WTC11 (cell line): ENCODE results near the gene SNIP1. TPM values are rescaled to one million over a fixed set of nuclear protein-coding genes. Genes with fewer than 3 reads are reported as not detected.
"Not testable (repeated sequence)": the region's sequence is repeated elsewhere in the genome, so short reads cannot be mapped to it uniquely, and the experiment has no call there.

ENCODE experiments used
- ATAC-seq: fragments of 200-7000 bp; cut with Tn5 transposase; 2 replicates; pipeline ENCODE4 v1.10.0; 2021; ENCODE audit warnings: mild to moderate bottlenecking, moderate library complexity
- CTCF ChIA-PET: fragments of 300-600 bp; sonication (Branson Sonifier 250); formaldehyde crosslinking; loops from one replicate; lab custom pipeline; 2021; ENCODE audit warnings: antibody characterized with exemption; lab: Charles Lee
- POLR2A ChIA-PET: fragments of 350-600 bp; sonication (Branson Sonifier 250); formaldehyde crosslinking; loops from one replicate; lab custom pipeline; 2021; ENCODE audit warnings: antibody characterized with exemption; lab: Charles Lee
- DNase-seq: peaks from one replicate; pipeline ENCODE4 v3.0.0; 2021; ENCODE audit warnings: low spot score
- H3K27ac Mint-ChIP-seq: 2 replicates; pipeline ENCODE4 v1.8.0; 2021; ENCODE audit warnings: mixed read lengths
- H3K27me3 Mint-ChIP-seq: 2 replicates; pipeline ENCODE4 v1.8.0; 2021; ENCODE audit warnings: low read depth, mild to moderate bottlenecking, moderate library complexity, mixed read lengths
- H3K36me3 Mint-ChIP-seq: 2 replicates; pipeline ENCODE4 v1.8.0; 2021; ENCODE audit warnings: mixed read lengths
- H3K4me1 Mint-ChIP-seq: 2 replicates; pipeline ENCODE4 v1.8.0; 2022; ENCODE audit warnings: mixed read lengths
- H3K4me3 Mint-ChIP-seq: 2 replicates; pipeline ENCODE4 v1.8.0; 2021; ENCODE audit warnings: mild to moderate bottlenecking, moderate library complexity, mixed read lengths
- H3K9me3 Mint-ChIP-seq: 2 replicates; pipeline ENCODE4 v1.8.0; 2021; ENCODE audit warnings: mixed read lengths
- AFF4 ChIP-seq: sonication (generic); formaldehyde crosslinking; IDR thresholded peaks from 2 replicates; pipeline ENCODE4 v1.8.1; 2023; ENCODE audit warnings: mild to moderate bottlenecking, missing genetic modification reagents, borderline replicate concordance
- FOXP1 ChIP-seq: sonication (generic); formaldehyde crosslinking; IDR thresholded peaks from 2 replicates; pipeline ENCODE4 v1.8.0; 2022; ENCODE audit warnings: missing genetic modification reagents, mild to moderate bottlenecking, moderate library complexity, borderline replicate concordance
- FOXP4 ChIP-seq: sonication (generic); formaldehyde crosslinking; IDR thresholded peaks from 2 replicates; pipeline ENCODE4 v1.8.0; 2022; ENCODE audit warnings: mild to moderate bottlenecking, missing genetic modification reagents
- HMGA2 ChIP-seq: fragments of 250-450 bp; sonication (Bioruptor Pico); IDR thresholded peaks from 2 replicates; pipeline ENCODE4 v1.4.0; 2021; ENCODE audit warnings: mild to moderate bottlenecking, moderate library complexity
- JAZF1 ChIP-seq: fragments of 250-450 bp; sonication (Bioruptor Pico); IDR thresholded peaks from 2 replicates; pipeline ENCODE4 v1.9.0; 2021; ENCODE audit warnings: moderate library complexity, mild to moderate bottlenecking, inconsistent platforms
- NR1H2 ChIP-seq: sonication (generic); formaldehyde crosslinking; IDR thresholded peaks from 2 replicates; pipeline ENCODE4 v1.9.0; 2021; ENCODE audit warnings: mild to moderate bottlenecking, moderate library complexity, missing genetic modification reagents
- OVOL2 ChIP-seq: fragments of 250-450 bp; sonication (Bioruptor Pico); IDR thresholded peaks from 2 replicates; pipeline ENCODE4 v1.9.0; 2021; ENCODE audit warnings: mild to moderate bottlenecking, borderline replicate concordance
- PRRX2 ChIP-seq: fragments of 250-450 bp; sonication (Bioruptor Pico); IDR thresholded peaks from 2 replicates; pipeline ENCODE4 v1.8.0; 2021; ENCODE audit warnings: mild to moderate bottlenecking
- RORB ChIP-seq: fragments of 250-450 bp; sonication (Bioruptor Pico); IDR thresholded peaks from 2 replicates; pipeline ENCODE4 v1.9.0; 2021; ENCODE audit warnings: mild to moderate bottlenecking
- SOX15 ChIP-seq: fragments of 250-450 bp; sonication (Bioruptor Pico); IDR thresholded peaks from 2 replicates; pipeline ENCODE4 v1.9.0; 2021; ENCODE audit warnings: mild to moderate bottlenecking
- ZNF121 ChIP-seq: sonication (generic); formaldehyde crosslinking; IDR thresholded peaks from 2 replicates; pipeline ENCODE4 v1.8.0; 2023; ENCODE audit warnings: missing genetic modification reagents
- ZNF138 ChIP-seq: sonication (generic); formaldehyde crosslinking; conservative IDR thresholded peaks from 2 replicates; pipeline ENCODE4 v1.8.1; 2022; ENCODE audit warnings: mild to moderate bottlenecking, moderate library complexity, missing genetic modification reagents
- ZNF232 ChIP-seq: sonication (generic); formaldehyde crosslinking; IDR thresholded peaks from 2 replicates; pipeline ENCODE4 v1.8.0; 2022; ENCODE audit warnings: mild to moderate bottlenecking, missing genetic modification reagents
- ZNF263 ChIP-seq: sonication (generic); formaldehyde crosslinking; IDR thresholded peaks from 2 replicates; pipeline ENCODE4 v1.8.1; 2022; ENCODE audit warnings: low read depth, mild to moderate bottlenecking, moderate library complexity, missing genetic modification reagents
- ZNF317 ChIP-seq: sonication (generic); formaldehyde crosslinking; IDR thresholded peaks from 2 replicates; pipeline ENCODE4 v1.8.1; 2023; ENCODE audit warnings: low read depth, mild to moderate bottlenecking, moderate library complexity, missing genetic modification reagents, borderline replicate concordance
- ZNF396 ChIP-seq: fragments of 250-450 bp; sonication (Bioruptor Pico); IDR thresholded peaks from 2 replicates; pipeline ENCODE4 v1.8.0; 2021; ENCODE audit warnings: mild to moderate bottlenecking, moderate library complexity, borderline replicate concordance
- ZNF416 ChIP-seq: fragments of 250-450 bp; sonication (Bioruptor Pico); IDR thresholded peaks from 2 replicates; pipeline ENCODE4 v1.9.0; 2021; ENCODE audit warnings: mild to moderate bottlenecking, inconsistent platforms
- total RNA-seq: library from RNA; stranded (reverse); gene quantifications from 3 replicates; pipeline ENCODE4 v1.2.3, GENCODE V29; 2021
- TF ChIP-seq, protein P1 (sequence below): sonication (generic); formaldehyde crosslinking; IDR thresholded peaks from 2 replicates; pipeline ENCODE4 v1.8.0; 2023; ENCODE audit warnings: missing genetic modification reagents
- TF ChIP-seq, protein P2 (sequence below): sonication (generic); formaldehyde crosslinking; IDR thresholded peaks from 2 replicates; pipeline ENCODE4 v1.8.1; 2023; ENCODE audit warnings: mild to moderate bottlenecking, missing genetic modification reagents, moderate library complexity
- TF ChIP-seq, protein P3 (sequence below): sonication (generic); formaldehyde crosslinking; IDR thresholded peaks from 2 replicates; pipeline ENCODE4 v1.8.1; 2023; ENCODE audit warnings: mild to moderate bottlenecking, moderate library complexity, missing genetic modification reagents

SNIP1 gene
- total RNA-seq, 1 experiment from 2014 or later: 18.3 TPM

GRCh38 chr1:37560401-37561132 lies 6.5 kb upstream of the SNIP1 start:
- Mint-ChIP-seq H3K36me3 (peaks cover 6% of the 10 kb centered on the region), H3K27ac (no peak overlapping the region), H3K9me3 (no peaks in the 10 kb centered on the region), H3K27me3 (no peaks in the 10 kb centered on the region), H3K4me3 (no peak overlapping the region), H3K4me1 (peaks cover 17% of the 10 kb centered on the region)
- TF ChIP-seq AFF4 (CRISPR knock-in tag) (no peak), ZNF138 (CRISPR knock-in tag) (no peak), FOXP4 (CRISPR knock-in tag) (no peak), FOXP1 (CRISPR knock-in tag) (no peak), RORB (no peak), PRRX2 (CRISPR knock-in tag) (no peak; the same call in 1 of the 2 replicates), ZNF232 (CRISPR knock-in tag) (no peak), ZNF396 (no peak), ZNF121 (CRISPR knock-in tag) (no peak), ZNF263 (CRISPR knock-in tag) (no peak), SOX15 (CRISPR knock-in tag) (no peak), ZNF317 (no peak), OVOL2 (CRISPR knock-in tag) (no peak), NR1H2 (CRISPR knock-in tag) (no peak), JAZF1 (CRISPR knock-in tag) (no peak), HMGA2 (no peak), ZNF416 (no peak)
- TF ChIP-seq, protein P1, sequence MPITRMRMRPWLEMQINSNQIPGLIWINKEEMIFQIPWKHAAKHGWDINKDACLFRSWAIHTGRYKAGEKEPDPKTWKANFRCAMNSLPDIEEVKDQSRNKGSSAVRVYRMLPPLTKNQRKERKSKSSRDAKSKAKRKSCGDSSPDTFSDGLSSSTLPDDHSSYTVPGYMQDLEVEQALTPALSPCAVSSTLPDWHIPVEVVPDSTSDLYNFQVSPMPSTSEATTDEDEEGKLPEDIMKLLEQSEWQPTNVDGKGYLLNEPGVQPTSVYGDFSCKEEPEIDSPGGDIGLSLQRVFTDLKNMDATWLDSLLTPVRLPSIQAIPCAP (CRISPR knock-in tag): no peak
- TF ChIP-seq, protein P2, sequence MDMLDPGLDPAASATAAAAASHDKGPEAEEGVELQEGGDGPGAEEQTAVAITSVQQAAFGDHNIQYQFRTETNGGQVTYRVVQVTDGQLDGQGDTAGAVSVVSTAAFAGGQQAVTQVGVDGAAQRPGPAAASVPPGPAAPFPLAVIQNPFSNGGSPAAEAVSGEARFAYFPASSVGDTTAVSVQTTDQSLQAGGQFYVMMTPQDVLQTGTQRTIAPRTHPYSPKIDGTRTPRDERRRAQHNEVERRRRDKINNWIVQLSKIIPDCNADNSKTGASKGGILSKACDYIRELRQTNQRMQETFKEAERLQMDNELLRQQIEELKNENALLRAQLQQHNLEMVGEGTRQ: no peak
- TF ChIP-seq, protein P3, sequence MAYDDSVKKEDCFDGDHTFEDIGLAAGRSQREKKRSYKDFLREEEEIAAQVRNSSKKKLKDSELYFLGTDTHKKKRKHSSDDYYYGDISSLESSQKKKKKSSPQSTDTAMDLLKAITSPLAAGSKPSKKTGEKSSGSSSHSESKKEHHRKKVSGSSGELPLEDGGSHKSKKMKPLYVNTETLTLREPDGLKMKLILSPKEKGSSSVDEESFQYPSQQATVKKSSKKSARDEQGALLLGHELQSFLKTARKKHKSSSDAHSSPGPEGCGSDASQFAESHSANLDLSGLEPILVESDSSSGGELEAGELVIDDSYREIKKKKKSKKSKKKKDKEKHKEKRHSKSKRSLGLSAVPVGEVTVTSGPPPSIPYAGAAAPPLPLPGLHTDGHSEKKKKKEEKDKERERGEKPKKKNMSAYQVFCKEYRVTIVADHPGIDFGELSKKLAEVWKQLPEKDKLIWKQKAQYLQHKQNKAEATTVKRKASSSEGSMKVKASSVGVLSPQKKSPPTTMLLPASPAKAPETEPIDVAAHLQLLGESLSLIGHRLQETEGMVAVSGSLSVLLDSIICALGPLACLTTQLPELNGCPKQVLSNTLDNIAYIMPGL (CRISPR knock-in tag): no peak
- ATAC-seq (no peak), DNase-seq (no peak)
- CTCF ChIA-PET: interaction anchor here (1.0 kb wide), 1 partner anchor 130 kb away, joined by 3 read pairs; a partner anchor contains a TSS
- POLR2A ChIA-PET: no interaction called here

GRCh38 chr1:37559957-37560379 lies 5.9 kb upstream of the SNIP1 start:
- CTCF ChIA-PET: interaction anchor here (1.0 kb wide), 1 partner anchor 131 kb away, joined by 3 read pairs; a partner anchor contains a TSS
- H3K36me3 Mint-ChIP-seq, DNase-seq, H3K9me3 Mint-ChIP-seq, POLR2A ChIA-PET, H3K27me3 Mint-ChIP-seq, ATAC-seq, H3K4me3 Mint-ChIP-seq: not testable (repeated sequence)
- Mint-ChIP-seq H3K4me1 (peaks cover 17% of the 10 kb centered on the region), H3K27ac (peak overlapping the region; percentile 7; the same call in 1 of the 2 replicates)
